H1 (cell line): ENCODE data around the gene LRCH3.

Source experiments
- CTCF ChIP-seq, 3 experiments: IDR thresholded peaks; 1 replicate in 2 of 3; 2 replicates in 1 of 3; pipeline versions ENCODE4 v1.5.1 to v1.6.1; 2011; ENCODE audit warnings: low read length in 3 of 3, mild to moderate bottlenecking in 3 of 3, inconsistent platforms in 2 of 3, low read depth in 1 of 3, moderate library complexity in 1 of 3; ENCODE audit not compliant: insufficient read depth in 1 of 3; ENCODE audit errors: control extremely low read depth in 1 of 3
- EP300 ChIP-seq, 2 experiments: IDR thresholded peaks; 1 replicate in 1 of 2; 2 replicates in 1 of 2; pipeline ENCODE4 v1.6.1; 2011 to 2012; ENCODE audit warnings: low read depth in 2 of 2, low read length in 2 of 2, mild to moderate bottlenecking in 2 of 2, borderline replicate concordance in 1 of 2, inconsistent platforms in 1 of 2, moderate library complexity in 1 of 2
- RFX5 ChIP-seq: IDR thresholded peaks from 2 replicates; pipeline ENCODE4 v1.6.1; 2011; ENCODE audit warnings: low read depth, low read length, improper control_type of control experiment, borderline replicate concordance
- SIX5 ChIP-seq: IDR thresholded peaks from 2 replicates; pipeline ENCODE4 v1.6.1; 2011; ENCODE audit warnings: mild to moderate bottlenecking, low read depth, low read length
- SRF ChIP-seq: IDR thresholded peaks from 2 replicates; pipeline ENCODE4 v1.6.1; 2011; ENCODE audit warnings: mild to moderate bottlenecking, low read depth, low read length, moderate library complexity
- SUZ12 ChIP-seq: fragments of 200-600 bp; sonication (generic); IDR thresholded peaks from 2 replicates; pipeline ENCODE4 v1.6.1; 2012; ENCODE audit warnings: mild to moderate bottlenecking, inconsistent platforms, low read length, moderate library complexity, mixed read lengths
- YY1 ChIP-seq: IDR thresholded peaks from 2 replicates; pipeline ENCODE4 v1.6.1; 2011; ENCODE audit warnings: low read depth, mild to moderate bottlenecking, low read length

GRCh38 chr3:197749601-197750395, 41.3 kb upstream of the LRCH3 start, which contains the start of gene FYTTD1:
- TF ChIP-seq SUZ12, result peak; percentile 26; the same call in 1 of the 2 replicates
- no peak for TF ChIP-seq SRF
- TF ChIP-seq CTCF (IDR thresholded peaks at IDR 0.05; ENCODE audit: control extremely low read depth in 1 of 3, insufficient read depth in 1 of 3, low read depth in 1 of 3, low read length in 3 of 3), result peak in 2 of 3 experiments; percentile 33; a peak in 3 of 4 replicates
- TF ChIP-seq SIX5, result no peak
- no peak for TF ChIP-seq YY1
- TF ChIP-seq RFX5, result no peak
- TF ChIP-seq EP300 (IDR thresholded peaks at IDR 0.05; ENCODE audit: borderline replicate concordance in 1 of 2, low read depth in 2 of 2, low read length in 2 of 2), result no peak
